CD14-positive monocyte (primary cell): Measurements from ENCODE around the gene KRT25. TPM values are rescaled to one million over a fixed set of nuclear protein-coding genes. Genes with fewer than 3 reads are reported as not detected.

Experiments
- DNase-seq, 3 donors: peaks; one replicate each; pipeline ENCODE4 v3.0.0-alpha.2; 2011 to 2022
- H2AFZ ChIP-seq: 2 replicates; pipeline ENCODE4 v1.6.0; 2012; ENCODE audit warnings: mild to moderate bottlenecking, low read depth, low read length, inconsistent platforms; ENCODE audit not compliant: insufficient read depth, poor library complexity, severe bottlenecking
- H3K27ac ChIP-seq, 2 donors: 1 replicate in 1 of 2; 2 replicates in 1 of 2; pipeline ENCODE4 v1.5.1; 2012 to 2013; ENCODE audit warnings: low read length in 2 of 2, control low read depth in 1 of 2, inconsistent platforms in 1 of 2, low read depth in 1 of 2, mild to moderate bottlenecking in 1 of 2
- H3K27me3 ChIP-seq, 2 donors: one replicate each; pipeline versions ENCODE4 v1.6.0 to v1.6.1; 2011 to 2013; ENCODE audit warnings: low read length in 2 of 2; ENCODE audit not compliant: control insufficient read depth in 2 of 2, insufficient read depth in 2 of 2
- H3K36me3 ChIP-seq, 2 donors: replicated peaks in 1 of 2; 1 replicate in 1 of 2; 2 replicates in 1 of 2; pipeline versions ENCODE4 v1.5.1 to v1.6.1; 2012 to 2013; ENCODE audit warnings: low read length in 2 of 2, control low read depth in 1 of 2, inconsistent platforms in 1 of 2, mild to moderate bottlenecking in 1 of 2; ENCODE audit not compliant: insufficient read depth in 2 of 2, control insufficient read depth in 1 of 2
- H3K4me1 ChIP-seq, 2 donors: 1 replicate in 1 of 2; 2 replicates in 1 of 2; pipeline versions ENCODE4 v1.5.1 to v1.6.1; 2012 to 2013; ENCODE audit warnings: low read length in 2 of 2, control low read depth in 1 of 2, inconsistent platforms in 1 of 2, mild to moderate bottlenecking in 1 of 2, moderate library complexity in 1 of 2; ENCODE audit not compliant: insufficient read depth in 2 of 2, control insufficient read depth in 1 of 2
- H3K4me2 ChIP-seq: replicated peaks from 2 replicates; pipeline ENCODE3; 2012; ENCODE audit warnings: low read length, moderate library complexity, mild to moderate bottlenecking; ENCODE audit not compliant: poor library complexity, severe bottlenecking; ENCODE audit errors: extremely low read depth
- H3K4me3 ChIP-seq, 3 experiments: fragments of 200-600 bp in 1 of 3; sonication (generic) in 1 of 3; replicated peaks in 1 of 3; 1 replicate in 2 of 3; 2 replicates in 1 of 3; pipeline ENCODE4 v1.5.1; 2011 to 2013; ENCODE audit warnings: low read length in 3 of 3, mild to moderate bottlenecking in 3 of 3, control low read depth in 2 of 3, low read depth in 2 of 3, inconsistent platforms in 1 of 3, moderate library complexity in 1 of 3
- H3K79me2 ChIP-seq: 2 replicates; pipeline ENCODE4 v1.6.0; 2012; ENCODE audit warnings: mild to moderate bottlenecking, control low read depth, inconsistent platforms, low read length, moderate library complexity; ENCODE audit not compliant: insufficient read depth
- H3K9ac ChIP-seq: 2 replicates; pipeline ENCODE4 v1.6.0; 2017; ENCODE audit warnings: low read length, mild to moderate bottlenecking; ENCODE audit not compliant: insufficient read depth, poor library complexity, severe bottlenecking
- H3K9me3 ChIP-seq, 2 donors: replicated peaks in 1 of 2; 1 replicate in 1 of 2; 2 replicates in 1 of 2; pipeline versions ENCODE4 v1.5.1 to v1.6.1; 2012 to 2013; ENCODE audit warnings: low read length in 2 of 2, control low read depth in 1 of 2; ENCODE audit not compliant: control insufficient read depth in 1 of 2, insufficient read depth in 1 of 2
- H4K20me1 ChIP-seq: 2 replicates; pipeline ENCODE4 v1.6.0; 2012; ENCODE audit warnings: mild to moderate bottlenecking, low read length, control low read depth, moderate library complexity; ENCODE audit not compliant: insufficient read depth
- H3K27ac Mint-ChIP-seq, 7 donors: one replicate each; pipeline ENCODE4 v1.8.0; 2020; ENCODE audit warnings: mild to moderate bottlenecking in 7 of 7, mixed read lengths in 7 of 7, moderate library complexity in 6 of 7, inconsistent platforms in 2 of 7
- H3K27me3 Mint-ChIP-seq, 3 donors: one replicate each; pipeline ENCODE4 v1.8.0; 2021 to 2022; ENCODE audit warnings: low read depth in 3 of 3, mild to moderate bottlenecking in 3 of 3, mixed read lengths in 3 of 3, moderate library complexity in 3 of 3, inconsistent platforms in 1 of 3
- H3K36me3 Mint-ChIP-seq, 2 donors: one replicate each; pipeline ENCODE4 v1.8.0; 2020; ENCODE audit warnings: mixed read lengths in 2 of 2, inconsistent platforms in 1 of 2, mild to moderate bottlenecking in 1 of 2
- H3K4me1 Mint-ChIP-seq: one replicate; pipeline ENCODE4 v1.8.0; 2020; ENCODE audit warnings: mild to moderate bottlenecking, mixed read lengths
- H3K4me3 Mint-ChIP-seq, 2 donors: one replicate each; pipeline ENCODE4 v1.8.0; 2020; ENCODE audit warnings: mild to moderate bottlenecking in 2 of 2, mixed read lengths in 2 of 2, moderate library complexity in 1 of 2
- H3K9me3 Mint-ChIP-seq, 7 donors: one replicate each; pipeline ENCODE4 v1.8.0; 2020 to 2022; ENCODE audit warnings: mixed read lengths in 7 of 7, mild to moderate bottlenecking in 6 of 7, moderate library complexity in 6 of 7, inconsistent platforms in 2 of 7
- WGBS: methylation state at CpG from one replicate; pipeline ENCODE4 v1.1.5; 2013; ENCODE audit warnings: missing lambda C conversion rate; ENCODE audit not compliant: insufficient coverage; 5-methylcytosine and 5-hydroxymethylcytosine counted together
- intact Hi-C, 2 donors: fragments of 100-400 bp; cut with micrococcal nuclease; formaldehyde crosslinking; loops; one replicate each; pipeline versions ENCODE4 v1.15.0 to v1.15.1; 2023
- polyA plus RNA-seq, 3 donors: library from polyadenylated mRNA; depleted of rRNA in 1 of 3; unstranded in 2 of 3; stranded (reverse) in 1 of 3; fragments of 300-500 nt in 2 of 3; fragments of >200 nt in 1 of 3; fragmentation: Illumina TruSeq in 2 of 3; gene quantifications; 1 replicate in 2 of 3; 2 replicates in 1 of 3; pipeline ENCODE4 v1.2.3, GENCODE V29; 2012 to 2021
- TF ChIP-seq, protein P1 (sequence below): fragments of 200-600 bp; IDR thresholded peaks from one replicate; pipeline ENCODE4 v1.8.0; 2022; ENCODE audit warnings: antibody characterized with exemption, mild to moderate bottlenecking

KRT25 gene
- polyA plus RNA-seq, 3 donors: not detected

DNA sequence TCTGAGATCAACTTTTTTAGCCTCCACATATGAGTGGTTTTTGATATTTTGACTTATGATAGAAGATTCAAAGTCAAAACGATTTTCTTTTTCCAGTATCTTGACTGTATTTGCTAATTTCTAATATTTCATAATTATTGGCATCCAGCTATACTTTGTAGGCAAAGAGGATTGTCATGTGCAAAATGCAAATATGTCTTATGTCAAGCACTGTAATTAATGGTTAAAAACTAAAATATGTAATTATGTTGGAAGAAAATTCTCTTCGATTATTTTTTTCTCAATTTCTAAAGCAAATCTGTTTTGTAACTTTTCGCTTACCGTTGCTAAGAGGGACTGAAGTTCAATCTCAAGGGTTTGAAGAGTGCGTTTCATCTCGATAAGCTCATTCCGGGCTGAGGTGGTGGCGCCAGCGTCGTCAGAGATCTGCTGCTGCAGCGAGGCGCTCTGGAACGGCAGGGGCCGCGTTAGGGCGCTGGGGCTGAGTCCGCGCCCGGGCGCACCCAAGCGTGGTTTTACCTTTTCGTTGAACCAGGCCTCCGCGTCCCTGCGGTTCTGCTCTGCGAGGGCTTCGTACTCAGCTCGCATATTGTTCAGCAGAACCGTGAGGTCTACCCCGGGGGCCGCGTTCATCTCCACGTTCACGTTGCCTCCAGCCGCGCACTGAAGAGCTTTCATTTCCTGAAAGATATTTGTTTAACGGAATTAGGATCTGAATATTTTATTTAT is 24.2 kb upstream of the KRT25 start:
- no peak overlapping the region for H3K27ac ChIP-seq
- H4K20me1 ChIP-seq: no peaks in the 10 kb centered on the region
- Mint-ChIP-seq H3K27me3 (peaks cover 31 to 62% (median 45%) of the 10 kb centered on the region in 3 donors), H3K4me1 (peaks cover 5% of the 10 kb centered on the region), H3K27ac (no peak overlapping the region), H3K4me3 (peak overlapping the region in 1 of 2 donors; percentile 51), H3K9me3 (peaks cover 0 to 15% (median 5%) of the 10 kb centered on the region in 7 donors), H3K36me3 (no peaks in the 10 kb centered on the region)
- H3K4me3 ChIP-seq: no peak overlapping the region
- H3K9ac ChIP-seq: no peak overlapping the region
- peaks cover 34 to 41% of the 10 kb centered on the region in 2 donors for H3K27me3 ChIP-seq
- 40% methylated on average over 31 of the region's 37 CpGs for WGBS
- H3K36me3 ChIP-seq: no peaks in the 10 kb centered on the region
- DNase-seq: no peak
- H3K9me3 ChIP-seq: peaks cover 4 to 5% of the 10 kb centered on the region in 2 donors
- H3K4me1 ChIP-seq: peaks cover 0 to 4% of the 10 kb centered on the region in 2 donors
- no peaks in the 10 kb centered on the region for H3K79me2 ChIP-seq
- H2AFZ ChIP-seq: no peak overlapping the region
- TF ChIP-seq, protein P1, sequence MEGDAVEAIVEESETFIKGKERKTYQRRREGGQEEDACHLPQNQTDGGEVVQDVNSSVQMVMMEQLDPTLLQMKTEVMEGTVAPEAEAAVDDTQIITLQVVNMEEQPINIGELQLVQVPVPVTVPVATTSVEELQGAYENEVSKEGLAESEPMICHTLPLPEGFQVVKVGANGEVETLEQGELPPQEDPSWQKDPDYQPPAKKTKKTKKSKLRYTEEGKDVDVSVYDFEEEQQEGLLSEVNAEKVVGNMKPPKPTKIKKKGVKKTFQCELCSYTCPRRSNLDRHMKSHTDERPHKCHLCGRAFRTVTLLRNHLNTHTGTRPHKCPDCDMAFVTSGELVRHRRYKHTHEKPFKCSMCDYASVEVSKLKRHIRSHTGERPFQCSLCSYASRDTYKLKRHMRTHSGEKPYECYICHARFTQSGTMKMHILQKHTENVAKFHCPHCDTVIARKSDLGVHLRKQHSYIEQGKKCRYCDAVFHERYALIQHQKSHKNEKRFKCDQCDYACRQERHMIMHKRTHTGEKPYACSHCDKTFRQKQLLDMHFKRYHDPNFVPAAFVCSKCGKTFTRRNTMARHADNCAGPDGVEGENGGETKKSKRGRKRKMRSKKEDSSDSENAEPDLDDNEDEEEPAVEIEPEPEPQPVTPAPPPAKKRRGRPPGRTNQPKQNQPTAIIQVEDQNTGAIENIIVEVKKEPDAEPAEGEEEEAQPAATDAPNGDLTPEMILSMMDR: no peak
- no peak overlapping the region for H3K4me2 ChIP-seq
- intact Hi-C loops: no loop called here

DNA sequence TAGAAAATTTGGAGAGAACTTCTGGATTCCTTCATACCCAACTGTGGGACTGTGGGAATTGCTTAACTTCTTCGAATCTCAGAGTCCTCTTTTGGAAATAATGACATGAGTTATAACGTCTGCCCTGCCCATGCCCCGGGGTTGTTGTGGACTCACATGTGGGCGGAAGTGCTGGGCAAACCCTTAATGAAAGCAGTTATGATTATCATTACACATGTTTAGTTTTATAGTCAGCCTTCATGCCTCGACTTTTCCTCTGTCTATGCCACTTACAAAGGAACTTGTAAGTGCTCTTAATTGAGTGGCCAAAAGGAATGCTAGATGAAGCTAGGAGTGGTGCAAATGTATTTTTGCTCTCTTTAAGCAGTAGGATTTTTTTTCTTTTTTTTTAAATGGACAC is 23.3 kb upstream of the KRT25 start:
- TF ChIP-seq, protein P1: no peak

More for the DNA sequence above, 23.3 kb upstream of the KRT25 start:
- WGBS: no CpG with 5 or more reads among the region's 5 CpGs
- Histone ChIP-seq H3K9me3 (peaks cover 4 to 5% of the 10 kb centered on the region in 2 donors), H3K27me3 (peaks cover 34 to 41% of the 10 kb centered on the region in 2 donors), H3K79me2 (no peaks in the 10 kb centered on the region), H3K4me2 (no peak overlapping the region), H3K4me1 (peaks cover 0 to 4% of the 10 kb centered on the region in 2 donors), H2AFZ (no peak overlapping the region), H4K20me1 (no peaks in the 10 kb centered on the region), H3K9ac (no peak overlapping the region), H3K4me3 (no peak overlapping the region), H3K36me3 (no peaks in the 10 kb centered on the region), H3K27ac (no peak overlapping the region)
- peaks cover 5% of the 10 kb centered on the region for H3K4me1 Mint-ChIP-seq
- H3K27ac Mint-ChIP-seq: no peak overlapping the region
- peaks cover 32 to 58% (median 41%) of the 10 kb centered on the region in 3 donors for H3K27me3 Mint-ChIP-seq
- peaks cover 0 to 15% (median 5%) of the 10 kb centered on the region in 7 donors for H3K9me3 Mint-ChIP-seq
- H3K36me3 Mint-ChIP-seq: no peaks in the 10 kb centered on the region
- intact Hi-C loops: no loop called here
- H3K4me3 Mint-ChIP-seq: peak overlapping the region in 1 of 2 donors; percentile 26
- DNase-seq: no peak
